NCI-H1436 (cell line): Measurements from ENCODE around the gene TMEM242.
A peak's percentile ranks its signal among the peaks of the same experiment; 100 is the strongest.
"Not testable (repeated sequence)": the region's sequence is repeated elsewhere in the genome, so short reads cannot be mapped to it uniquely, and the experiment has no call there.

ENCODE experiments used
- DNase-seq: peaks from one replicate; lab custom pipeline; 2025; lab: John Stamatoyannopoulos, UW

The TMEM242 gene

DNA sequence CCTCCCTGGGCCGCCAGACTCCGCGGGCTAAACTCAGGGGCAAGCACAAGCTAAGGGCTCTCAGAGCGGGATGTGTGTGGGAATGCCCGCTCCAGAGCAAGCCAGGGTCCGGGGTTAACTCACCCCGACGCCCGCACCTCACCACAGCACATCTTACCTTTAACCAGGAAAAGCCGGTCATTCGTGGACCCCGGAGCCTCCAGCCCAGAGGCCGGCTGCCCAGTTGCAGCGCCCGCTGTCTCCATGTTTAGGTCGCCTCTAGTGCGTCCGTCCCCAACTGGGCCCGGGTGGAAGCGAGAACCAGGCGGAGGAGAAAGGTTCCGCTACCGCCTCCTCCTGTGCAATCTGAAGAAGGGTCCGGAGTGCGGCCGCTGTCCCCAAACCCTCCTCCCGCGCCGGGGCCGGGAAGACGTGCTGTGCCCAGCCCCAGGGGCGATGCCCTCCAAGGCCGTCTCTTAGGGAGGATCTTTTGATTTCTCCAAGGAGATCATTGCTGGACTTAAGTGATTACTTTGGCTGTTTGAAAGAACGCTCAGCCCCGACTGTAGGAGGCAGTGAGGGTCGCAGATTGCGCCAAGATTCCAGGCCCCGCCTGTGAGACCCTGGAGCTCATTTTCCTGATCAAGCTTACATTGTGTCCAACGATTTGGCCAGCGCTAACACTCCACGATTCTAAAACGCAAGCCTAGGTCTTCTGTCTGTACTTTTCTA lies at the start of gene TMEM242:
TMEM242 (minus strand) TSS at position 265 of the 711 bp plus-strand sequence; CDS start at position 245, 20 bp downstream.
- DNase-seq, result no peak

DNA sequence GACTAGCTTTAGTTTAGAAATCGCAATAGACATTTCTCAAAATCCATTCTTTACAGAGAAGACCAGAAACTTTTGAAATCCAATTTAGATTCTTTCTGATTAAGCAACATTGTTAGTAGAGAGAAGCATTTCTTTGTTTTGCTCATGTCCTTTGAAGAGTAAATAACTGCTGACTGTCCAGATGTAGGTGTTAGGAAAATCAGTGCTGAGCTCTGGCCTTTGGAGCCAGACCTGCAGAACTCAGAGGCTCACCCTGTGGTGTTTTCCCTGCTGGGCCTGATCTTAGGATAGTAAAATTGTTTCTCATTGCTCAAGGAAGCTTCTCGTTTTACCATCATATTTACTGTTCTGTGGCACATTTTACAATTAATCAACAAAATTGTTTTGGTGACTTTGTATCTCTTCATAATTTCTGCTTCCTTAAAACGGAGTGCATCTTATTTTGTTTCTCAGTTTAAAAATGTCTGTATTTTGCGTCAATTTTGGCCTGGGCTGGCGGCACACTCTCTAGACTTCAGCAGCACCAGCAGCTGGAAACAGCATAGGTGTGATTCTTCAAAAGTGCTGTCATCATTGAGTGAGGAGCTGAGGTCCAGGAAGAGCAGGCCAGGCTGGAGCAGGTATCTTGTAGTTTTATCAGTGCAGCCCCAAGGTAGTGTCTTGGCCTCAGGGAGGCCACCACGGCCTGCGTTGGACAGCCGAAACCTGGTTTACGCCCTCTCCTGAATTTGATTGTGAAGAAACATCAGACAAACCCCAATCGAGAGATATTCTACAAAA lies 49.4 kb upstream of the TMEM242 start:
- no peak for DNase-seq

DNA sequence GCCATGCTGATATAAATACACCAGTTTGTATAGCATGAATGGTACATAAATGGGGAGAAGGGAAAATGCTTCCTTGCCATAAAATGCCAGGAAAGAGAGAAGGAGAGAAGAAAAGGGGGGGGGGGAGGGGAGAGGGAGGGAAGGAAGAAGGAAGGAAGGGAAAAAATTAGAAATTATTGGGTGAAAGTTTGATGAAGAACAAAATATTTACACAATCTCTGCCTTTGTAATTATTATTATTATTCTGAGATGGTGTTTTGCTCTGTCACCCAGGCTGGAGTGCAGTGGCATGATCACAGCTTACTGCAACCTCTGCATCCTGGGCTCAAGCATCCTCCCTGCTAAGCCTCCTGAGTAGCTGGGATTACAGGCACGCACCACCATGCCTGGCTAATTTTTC lies 47.4 kb upstream of the TMEM242 start:
- DNase-seq, result no peak

DNA sequence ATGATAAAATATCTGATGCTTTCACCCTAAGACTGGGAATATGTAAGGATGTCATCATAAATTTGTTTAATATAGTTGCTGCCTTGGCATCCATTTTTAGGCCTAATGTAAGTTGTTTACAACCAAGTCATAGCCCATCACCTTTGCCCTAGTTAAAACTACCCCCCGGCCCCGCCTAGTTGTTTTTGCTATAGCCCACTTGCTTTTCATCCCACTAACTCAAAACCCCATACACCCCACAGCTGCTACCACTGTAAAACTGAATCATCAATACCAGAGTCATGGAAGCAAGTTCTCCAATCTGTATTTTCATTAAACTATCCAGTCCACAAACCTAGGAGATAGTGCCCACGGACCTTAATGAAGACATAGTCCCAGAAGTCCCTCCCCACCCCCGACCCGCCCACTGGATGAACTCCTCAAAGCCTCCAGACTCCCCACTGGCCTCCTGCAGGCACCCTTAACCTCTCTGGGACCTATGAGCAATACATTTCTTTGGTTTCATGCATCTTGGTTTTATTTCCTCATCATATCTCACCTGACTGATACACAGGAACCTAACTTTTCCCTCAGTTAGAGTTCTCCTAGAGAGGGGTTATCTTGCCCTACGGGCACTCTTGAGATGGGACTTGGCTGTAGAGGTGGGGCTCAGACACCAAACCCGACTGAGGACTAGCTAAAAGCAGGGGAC lies 45.2 kb upstream of the TMEM242 start:
- DNase-seq, result no peak

DNA sequence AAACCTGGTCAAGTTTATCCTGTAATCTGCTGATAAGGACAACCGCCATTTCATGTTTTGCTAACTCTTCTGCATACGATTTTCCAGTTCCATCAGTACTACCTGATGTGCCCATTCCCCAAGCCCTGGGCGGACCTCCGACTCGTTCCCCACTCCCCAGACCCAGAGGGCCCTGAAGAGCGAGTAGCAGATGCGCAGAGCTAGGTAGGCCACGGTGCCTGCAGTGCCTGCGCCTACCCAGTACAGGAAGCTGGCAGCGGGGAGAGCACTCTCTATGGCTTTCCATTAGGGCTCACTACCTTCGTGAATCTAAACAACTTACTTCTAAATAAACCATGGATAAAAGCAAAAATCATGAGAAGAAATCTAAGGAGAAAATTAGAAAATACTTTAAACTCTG lies 43.3 kb upstream of the TMEM242 start:
- no peak for DNase-seq

DNA sequence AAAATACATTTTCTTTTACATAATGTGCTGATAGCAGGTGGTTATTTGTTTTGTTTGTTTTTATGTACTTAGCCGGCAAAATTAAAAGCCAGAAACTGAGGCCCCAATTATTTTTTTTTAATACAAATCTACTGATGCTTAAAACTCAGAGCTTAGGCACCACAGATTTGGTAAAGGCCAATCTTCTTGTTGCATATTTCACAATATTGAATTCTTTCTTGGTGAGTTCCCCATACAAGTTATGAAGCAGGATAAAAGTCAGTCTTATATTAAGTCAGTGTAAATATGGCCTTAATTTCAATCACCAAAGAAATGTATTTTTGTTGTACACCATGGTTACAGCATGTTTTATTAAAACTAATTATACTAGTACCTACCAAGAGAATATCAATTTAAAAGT lies 41.4 kb upstream of the TMEM242 start:
- no peak for DNase-seq

DNA sequence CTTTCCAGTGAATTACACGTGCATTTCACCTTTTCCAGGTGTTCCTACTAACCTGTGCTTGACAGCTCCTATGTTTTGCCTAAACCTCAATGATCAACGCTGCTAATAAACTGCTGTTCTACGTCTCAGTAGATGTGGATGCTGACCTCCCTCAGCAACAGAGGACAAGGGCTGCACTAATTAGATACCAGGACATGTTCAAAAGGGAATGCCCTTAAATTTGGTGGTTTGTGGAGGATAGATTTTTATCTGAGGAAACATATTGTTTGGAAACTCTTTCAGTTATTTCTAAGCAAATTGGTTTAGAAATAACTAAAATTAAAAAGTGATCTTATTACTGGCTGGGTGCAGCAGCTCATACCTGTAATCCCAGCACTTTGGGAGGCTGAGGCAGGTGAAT lies 38.6 kb upstream of the TMEM242 start:
- no peak for DNase-seq

DNA sequence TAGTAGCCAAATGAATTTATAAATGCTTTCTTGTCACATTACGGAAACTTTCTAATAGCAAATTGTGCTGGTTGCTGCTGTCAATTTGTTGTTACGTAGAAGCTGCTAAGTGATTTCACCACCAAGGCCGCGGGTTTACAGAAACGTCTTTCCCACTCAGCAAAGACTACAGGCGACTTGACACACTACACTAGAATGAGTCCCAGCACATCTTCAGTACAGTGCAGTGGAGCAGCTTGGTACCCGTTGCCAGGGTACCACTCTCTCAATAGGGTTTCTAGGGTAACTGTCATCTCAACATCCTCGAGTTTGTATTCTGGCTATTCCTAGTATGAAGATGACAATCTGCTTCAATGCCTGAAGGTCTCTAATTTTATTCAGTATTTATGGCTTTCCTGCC lies 35.0 kb upstream of the TMEM242 start:
- no peak for DNase-seq

DNA sequence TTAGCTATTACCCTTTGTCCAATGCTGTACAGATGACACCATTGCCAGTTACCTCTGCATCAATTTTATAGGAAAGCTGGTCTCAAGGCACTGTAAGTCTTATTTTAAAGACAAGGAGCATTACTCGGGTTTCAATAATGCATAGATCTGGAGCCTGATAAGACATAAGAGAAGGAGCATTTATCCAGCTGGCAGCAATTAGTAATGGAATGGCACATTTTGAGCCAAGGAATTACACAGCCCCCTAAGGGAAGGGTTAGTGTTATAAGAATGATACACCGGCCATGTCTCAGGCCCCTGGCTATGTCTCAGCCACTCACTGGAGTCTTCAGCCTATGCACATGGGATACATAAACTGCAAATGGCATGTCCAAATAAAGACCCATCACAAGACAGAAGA lies 23.1 kb upstream of the TMEM242 start:
- DNase-seq, result no peak

DNA sequence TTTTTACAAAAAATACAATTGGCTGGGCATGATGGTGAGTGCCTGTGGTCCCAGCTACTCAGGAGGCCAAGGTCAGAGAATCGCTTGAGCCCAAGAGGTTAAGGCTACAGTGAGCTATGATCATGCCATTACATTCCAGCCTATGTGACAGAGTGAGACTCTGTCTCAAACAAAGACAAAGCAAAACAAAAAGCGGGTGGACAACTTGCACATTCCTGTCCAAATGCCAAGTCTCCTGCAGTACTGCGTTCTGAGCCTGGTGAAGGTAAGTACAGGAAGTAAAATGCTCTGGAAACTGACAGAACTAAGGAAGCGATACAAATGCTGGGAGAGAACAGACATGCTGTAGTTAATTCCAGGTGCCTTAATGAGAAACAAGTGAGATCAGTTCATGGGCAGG lies 20.4 kb upstream of the TMEM242 start:
- DNase-seq, result no peak

DNA sequence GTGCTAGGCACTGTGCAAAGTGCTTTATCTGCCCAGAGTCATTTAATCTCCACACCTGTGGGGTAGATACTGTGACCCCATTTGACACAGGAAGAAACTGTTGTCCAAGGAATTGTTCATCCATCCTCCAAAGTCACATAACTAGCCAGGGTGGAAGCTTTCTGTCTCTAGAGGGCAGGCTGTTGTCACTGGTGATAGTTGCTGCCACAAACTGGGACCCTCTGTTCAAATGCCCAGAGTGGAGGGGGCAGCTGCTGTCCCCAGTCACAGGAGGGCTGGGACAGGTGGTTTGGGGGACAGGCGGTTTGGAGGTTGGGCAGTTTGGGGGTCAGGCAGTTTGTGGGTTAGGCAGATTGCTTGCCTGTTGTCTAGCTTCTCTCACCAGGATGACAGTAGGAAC lies 16.1 kb upstream of the TMEM242 start:
- DNase-seq, result no peak

DNA sequence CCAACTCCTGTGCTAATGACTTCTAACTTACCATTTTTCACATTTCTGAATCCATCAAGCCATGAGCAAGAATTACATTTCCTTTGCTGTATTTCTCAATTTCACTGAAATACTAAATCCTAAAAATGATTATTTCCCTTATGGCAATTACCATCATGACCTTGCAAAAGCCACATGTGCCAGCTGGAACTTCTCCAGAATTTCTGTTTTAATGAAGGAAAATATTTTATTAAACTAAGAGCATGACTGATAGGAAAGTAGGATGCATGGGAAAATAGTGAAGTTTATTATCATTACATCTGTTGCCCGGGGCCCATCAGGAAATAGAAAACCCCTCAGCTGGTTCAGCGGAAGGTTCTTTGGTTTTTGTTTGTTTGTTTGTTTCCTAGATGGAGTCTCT lies 14.4 kb upstream of the TMEM242 start:
- DNase-seq, result no peak

DNA sequence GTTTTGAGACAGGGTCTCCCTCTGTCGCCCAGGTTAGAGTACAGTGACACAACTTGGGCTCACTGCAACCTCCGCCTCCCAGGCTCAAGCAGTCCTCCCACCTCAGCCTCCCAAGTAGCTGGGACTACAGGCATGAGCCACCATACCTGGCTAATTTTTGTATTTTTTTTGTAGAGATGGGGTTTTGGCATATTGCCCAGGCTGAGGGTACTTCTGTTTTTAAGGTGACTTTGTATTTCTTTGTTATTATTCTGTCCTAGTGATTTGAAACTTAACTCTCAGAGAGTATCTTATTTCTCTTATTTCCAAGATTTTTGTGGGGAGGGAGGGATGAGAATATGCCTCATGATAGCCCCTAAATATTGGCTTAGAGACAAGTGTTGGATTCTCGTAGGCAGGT lies 14.0 kb upstream of the TMEM242 start:
- DNase-seq, result not testable (repeated sequence)

DNA sequence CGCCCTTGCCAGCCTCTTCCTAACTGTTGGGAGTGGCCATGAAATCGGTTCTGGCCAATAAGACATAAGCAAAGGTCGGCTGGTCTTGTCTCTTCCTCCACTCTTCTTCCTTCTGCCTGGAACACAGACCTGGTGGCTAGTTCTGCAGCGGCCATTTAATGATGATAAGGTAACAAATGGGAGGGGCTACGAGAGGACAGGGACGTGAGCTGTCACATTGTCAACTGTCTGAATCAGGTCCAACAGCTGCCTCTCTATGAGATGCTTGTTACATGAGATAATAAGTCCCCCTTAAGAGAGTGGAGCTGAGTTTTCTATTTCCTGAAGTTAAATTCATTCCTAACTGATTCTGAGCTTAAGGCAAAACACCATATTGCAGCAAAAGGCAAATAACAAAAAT lies 12.5 kb upstream of the TMEM242 start:
- DNase-seq, result no peak

DNA sequence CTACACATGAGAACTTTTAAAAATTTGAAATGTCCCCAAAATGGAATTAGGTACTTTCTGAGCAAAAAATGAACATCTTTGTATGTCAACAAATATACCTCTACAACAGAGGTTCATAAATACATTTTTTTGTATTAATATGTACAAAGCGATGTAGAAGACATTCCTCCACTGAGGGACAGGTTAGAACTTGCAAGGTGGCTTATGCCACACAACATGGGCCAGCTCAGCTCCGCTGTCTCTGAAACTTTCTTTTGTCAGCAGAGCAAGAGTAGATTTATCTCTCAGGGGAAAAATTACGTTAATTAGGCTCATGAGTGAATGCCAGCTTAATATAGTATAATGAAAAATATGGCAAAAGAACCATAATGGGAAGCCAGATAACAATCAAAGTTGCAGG lies 10.6 kb upstream of the TMEM242 start:
- no peak for DNase-seq

DNA sequence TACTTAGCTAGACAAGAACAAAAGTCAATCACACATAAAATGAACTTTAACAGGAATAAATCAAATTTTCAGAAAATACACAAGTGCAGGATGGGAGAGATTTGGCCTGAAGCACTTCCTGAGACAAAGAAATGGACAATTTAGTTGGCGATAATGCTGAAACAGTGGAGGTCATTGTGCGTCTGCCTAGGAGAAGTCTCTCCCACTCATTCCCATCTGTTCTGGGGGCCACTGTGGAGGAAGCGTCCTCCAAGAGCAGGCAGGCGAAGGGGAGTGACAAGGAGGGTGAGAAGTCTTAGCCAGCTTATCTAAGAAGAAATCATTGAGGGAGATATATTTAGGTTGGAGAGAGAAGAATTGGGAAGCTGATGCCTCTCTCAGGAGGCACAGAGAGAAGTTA lies 10.2 kb upstream of the TMEM242 start:
- no peak for DNase-seq

DNA sequence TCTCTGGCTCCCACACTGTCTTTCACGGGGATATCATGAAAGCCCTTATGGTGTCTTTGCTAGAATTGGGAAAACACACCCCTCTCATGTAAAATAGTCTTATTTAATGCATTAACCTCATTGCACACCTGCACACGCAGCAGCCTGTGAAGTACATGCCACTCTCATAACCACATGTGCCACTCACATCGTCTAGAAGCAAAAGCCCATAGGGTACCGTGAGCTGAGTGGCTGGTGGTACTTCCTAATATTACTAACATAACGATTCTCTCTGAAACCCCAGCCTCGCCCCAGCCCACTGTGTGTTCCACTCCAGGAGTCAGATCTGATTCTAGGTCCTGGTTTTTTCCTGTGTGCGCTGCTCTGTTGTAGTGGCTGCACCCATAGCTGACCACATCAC lies 9.5 kb upstream of the TMEM242 start:
- DNase-seq, result no peak

DNA sequence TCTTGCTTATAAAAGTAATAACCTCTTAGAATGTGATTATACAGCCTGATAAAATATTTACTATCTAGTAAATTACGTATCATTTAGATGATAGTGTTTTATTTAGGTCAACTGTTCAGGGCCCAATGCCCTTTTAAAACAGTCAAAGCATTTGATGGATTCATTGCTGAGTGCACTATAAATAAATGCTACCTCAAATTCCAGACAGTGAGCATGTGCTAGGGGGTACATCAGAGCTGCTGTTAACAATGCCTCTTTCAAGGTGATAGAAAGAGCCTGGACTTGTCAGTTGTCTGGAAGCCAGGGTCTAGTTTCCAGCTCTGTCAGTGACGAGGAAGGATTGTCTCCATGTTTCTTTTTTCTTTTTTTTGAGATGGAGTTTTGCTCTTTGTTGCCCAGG lies 7.5 kb upstream of the TMEM242 start:
- DNase-seq, result no peak

DNA sequence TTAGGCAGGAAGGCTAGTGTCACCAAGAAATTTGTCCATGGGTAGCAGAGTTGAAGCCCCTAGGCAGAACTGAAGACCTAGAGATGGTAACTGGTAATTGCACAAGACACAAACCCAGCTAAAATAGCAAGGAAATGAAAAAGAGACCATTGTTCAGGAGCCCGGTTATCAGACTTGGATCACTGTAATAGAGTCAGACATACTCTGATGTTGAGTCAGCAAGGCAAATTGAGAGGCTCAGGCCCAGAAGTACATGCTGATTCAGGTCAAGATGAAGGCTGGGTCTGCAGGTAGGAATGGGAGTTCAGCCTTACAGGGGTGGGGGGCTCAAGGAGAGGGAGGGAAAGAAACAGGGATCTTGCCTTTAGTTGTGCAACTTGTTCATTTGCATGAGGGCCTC lies 6.5 kb upstream of the TMEM242 start:
- DNase-seq, result no peak

DNA sequence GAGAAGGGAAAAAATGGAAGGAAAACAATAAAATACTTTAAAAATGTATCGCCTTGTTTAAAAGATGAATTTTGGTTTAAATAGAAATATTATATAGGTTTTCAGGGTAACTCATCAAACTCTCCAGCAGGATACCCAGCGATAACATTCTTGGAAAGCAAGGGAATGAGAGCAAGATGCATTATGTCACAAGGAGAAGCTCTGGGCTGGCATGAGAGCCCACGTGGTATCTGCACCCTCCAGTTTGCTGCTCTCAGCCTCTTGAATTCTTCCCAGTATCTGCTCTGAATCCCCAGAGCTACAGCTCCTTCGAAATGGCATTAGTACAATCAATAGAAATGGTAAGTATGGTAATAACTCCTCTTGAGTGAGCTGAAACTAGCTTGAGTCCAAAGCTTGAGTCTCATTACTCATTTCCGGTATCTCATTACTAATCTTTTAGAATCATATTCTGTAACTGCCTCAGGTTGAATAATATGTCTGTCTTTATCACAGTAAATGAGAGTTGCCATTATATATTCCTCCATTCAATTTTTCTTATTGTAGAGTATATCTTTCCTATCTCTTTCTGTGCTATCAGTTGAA lies 4.9 kb upstream of the TMEM242 start:
- peak; percentile 53 for DNase-seq

DNA sequence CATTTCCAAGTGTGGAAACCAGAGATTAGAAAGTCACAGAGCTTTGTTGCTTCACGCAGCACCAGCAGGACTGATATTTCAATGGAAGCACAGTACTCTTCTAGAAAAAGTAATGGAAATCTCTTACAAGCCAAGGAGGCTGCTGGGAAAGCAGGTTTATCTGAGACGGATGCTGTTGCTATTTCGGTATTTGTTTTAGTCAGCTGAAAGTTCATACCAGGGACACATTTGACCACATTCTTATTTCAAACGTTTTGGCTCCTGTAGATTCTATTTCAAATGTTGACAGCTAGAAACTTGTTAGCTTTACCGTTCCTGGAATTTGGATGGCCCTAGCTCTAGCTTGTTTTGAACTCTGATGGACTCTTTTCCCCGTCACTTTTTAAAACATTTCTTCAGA lies 3.7 kb upstream of the TMEM242 start:
- no peak for DNase-seq

DNA sequence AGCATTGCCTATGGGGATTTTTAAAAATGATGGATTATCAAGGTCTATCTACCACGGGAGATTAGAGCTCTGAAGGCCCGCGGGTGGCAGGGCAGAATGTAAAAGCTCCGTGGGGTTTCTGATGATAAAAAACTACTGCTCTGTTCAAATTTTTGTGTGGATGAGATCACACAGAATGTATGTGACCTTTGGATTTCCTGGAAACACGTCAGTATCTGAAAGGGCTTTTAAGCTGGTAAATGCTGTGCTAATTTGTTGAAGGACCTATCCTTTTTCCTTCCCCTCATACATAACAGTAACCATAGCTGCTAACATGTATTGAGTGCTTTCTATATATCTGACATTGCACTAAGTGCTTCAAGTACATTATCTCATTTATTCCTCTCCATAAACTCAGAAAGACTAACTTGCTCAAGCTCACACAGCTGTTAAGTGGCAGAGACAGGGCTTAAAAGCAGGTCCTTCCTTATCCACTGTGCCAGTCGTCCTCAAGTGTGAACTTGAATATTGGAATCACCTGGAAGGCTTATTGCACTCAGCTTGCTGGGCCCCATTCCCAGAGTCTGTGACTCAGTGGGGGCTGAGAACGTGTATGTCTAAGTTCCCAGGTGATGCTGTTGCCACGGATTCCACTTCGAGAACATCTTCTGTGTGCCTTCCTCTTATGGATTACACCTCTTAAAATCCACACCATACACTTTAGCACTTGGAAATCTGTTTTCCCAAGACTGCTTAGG lies 1.9 kb upstream of the TMEM242 start:
- DNase-seq, result peak; percentile 16
